GM18873 (cell line): ENCODE measurements around the gene NRXN3.

Experiments used
- ATAC-seq: cut with Tn5 transposase; IDR thresholded peaks from one replicate; pipeline ENCODE4 v1.9.1; 2021; ENCODE audit warnings: mild to moderate bottlenecking, moderate library complexity, moderate number of reproducible peaks; ENCODE audit not compliant: unreplicated experiment, low FRiP score

Gene NRXN3

GRCh38 chr14:79570648-79571047 lies 1400.5 kb downstream of the NRXN3 start:
- no peak for ATAC-seq

GRCh38 chr14:79571366-79571765 lies 1401.2 kb downstream of the NRXN3 start:
- no peak for ATAC-seq

GRCh38 chr14:79573486-79573885 lies 1403.3 kb downstream of the NRXN3 start:
- ATAC-seq: no peak

DNA sequence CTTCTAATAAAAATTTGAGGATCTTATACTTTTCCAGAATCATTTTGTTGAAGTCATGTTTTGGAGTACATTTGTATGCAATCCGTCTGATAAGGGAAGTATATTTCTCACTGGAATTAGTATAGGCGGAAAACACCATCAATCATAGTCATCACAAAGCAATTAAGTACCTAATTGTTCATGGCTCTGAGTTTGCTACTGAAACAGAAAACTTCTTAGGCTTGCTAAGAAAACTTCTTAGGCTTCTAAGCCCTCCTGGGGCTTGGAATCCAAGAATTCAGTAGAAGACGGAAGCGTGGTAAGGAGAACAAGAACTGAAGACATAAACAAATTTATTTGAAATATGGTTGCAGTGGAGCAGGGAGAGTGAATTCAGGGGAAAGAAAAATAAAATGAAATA lies 1404.9 kb downstream of the NRXN3 start:
- no peak for ATAC-seq

DNA sequence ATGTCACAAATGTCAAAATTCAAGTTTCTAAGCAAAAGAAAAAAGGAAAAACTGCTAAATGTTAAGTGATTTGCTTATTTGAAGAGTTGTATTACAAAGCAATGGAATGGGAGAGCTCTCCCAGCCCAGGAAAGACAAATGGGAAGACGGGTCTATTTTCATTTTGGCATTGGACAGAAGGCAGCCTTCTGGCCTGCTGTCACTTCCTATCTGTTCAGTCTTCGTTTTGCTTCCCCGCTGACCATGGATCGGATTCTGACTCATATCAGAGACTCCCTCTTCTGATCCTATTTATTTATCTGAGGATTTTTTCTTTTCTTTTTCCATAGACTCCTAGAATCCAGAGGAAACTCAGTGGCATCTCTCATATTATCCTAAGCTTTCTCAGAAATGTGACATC lies 1406.3 kb downstream of the NRXN3 start:
- ATAC-seq: no peak

GRCh38 chr14:79578470-79578869 lies 1408.3 kb downstream of the NRXN3 start:
- ATAC-seq: no peak

GRCh38 chr14:79580414-79580813 lies 1410.2 kb downstream of the NRXN3 start:
- no peak for ATAC-seq

GRCh38 chr14:79580906-79581305 lies 1410.7 kb downstream of the NRXN3 start:
- ATAC-seq: no peak

DNA sequence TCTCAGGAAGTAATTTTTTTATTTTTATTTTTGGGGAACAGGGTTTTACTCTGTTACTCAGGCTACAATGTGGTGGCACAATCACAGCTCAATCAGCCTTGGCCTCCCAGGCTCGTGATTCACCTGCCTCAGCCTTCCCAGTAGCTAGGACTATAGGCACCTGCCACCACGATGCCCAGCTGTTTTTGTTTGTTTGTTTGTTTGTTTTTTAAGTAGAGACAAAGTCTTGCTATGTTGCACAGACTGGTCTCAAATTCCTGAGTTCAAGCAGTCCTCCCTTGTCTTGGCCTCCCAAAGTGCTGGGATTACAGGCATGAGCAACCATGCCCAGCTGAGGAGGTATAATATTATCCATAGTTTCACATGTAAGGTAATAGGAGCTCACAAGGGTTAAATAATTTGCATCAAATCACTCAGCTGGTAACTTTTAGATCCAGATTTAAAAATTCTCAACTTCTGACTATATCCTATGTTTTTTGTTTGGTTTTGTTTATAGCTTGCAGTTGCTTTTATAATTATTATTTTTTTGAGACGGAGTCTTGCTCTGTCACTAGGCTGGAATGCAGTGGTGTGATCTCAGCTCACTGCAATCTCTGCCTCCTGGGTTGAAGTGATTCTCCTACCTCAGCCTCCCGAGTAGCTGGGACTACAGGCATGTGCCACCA lies 1411.9 kb downstream of the NRXN3 start:
- ATAC-seq: no peak

DNA sequence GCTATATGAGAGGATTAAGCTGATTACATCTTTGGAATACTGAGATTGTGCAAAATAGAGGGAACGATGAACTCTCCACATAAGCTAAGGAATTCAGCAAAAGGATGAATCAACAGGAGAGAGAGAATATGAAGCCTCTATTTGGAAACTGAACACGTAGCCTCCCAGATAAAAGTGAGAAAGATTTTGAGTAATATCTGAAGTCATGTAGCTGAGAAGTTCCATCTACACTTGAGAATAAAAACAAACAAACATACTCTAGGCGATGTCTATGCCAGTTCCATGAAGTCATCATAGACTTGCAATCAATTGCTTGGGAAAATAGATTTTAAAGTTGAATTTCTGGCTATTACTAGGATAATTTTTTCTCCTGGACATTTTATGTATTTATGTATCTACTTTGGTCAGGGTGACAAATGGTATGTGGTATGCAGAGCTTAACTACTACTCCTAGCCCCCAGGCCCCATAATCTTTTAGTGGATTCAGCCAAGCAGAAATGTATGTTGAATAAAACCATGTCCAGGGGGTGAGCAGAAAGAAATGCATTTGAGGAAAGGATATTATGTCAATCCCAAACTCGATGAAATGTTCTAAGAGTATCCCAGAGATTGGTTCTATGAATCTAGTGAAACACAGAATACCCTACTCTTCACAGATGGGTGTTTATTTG lies 1413.7 kb downstream of the NRXN3 start:
- no peak for ATAC-seq

DNA sequence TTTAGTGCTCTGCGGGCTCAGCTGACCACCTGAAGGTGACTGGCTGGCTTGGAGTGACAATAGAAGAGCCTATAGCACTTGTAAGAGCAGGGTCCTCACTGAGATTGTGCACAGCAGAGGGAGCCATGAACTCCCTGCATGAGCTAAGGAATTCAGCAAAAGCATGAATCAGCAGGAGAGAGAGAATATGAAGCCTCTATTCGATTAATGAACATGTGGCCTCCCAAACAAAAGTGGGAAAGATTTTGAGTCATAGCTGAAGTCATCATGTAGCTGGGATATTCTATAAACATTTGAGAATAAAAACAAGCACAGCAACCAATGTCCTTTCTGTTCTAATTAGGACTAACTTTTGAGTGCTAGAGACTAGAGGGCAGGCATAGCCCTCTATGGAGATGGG lies 1414.5 kb downstream of the NRXN3 start:
- ATAC-seq: no peak

DNA sequence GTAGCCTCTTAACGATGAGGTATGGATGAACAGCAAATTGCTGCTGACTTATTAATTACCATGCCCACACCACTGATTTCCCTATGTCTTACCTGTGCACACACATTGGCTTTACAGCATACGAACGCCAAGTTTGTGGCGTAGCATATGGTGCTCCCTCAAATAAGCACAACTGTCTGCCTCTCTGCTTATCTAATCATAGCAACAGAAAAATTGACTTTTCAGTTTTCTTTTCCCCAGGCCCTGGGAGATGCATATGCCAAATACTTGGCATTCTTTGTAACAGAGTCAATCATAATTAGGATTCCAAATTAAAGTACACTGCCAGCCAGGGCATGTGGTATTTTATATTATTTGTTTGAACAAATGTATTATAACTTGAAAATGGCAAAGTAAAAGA lies 1415.7 kb downstream of the NRXN3 start:
- no peak for ATAC-seq

DNA sequence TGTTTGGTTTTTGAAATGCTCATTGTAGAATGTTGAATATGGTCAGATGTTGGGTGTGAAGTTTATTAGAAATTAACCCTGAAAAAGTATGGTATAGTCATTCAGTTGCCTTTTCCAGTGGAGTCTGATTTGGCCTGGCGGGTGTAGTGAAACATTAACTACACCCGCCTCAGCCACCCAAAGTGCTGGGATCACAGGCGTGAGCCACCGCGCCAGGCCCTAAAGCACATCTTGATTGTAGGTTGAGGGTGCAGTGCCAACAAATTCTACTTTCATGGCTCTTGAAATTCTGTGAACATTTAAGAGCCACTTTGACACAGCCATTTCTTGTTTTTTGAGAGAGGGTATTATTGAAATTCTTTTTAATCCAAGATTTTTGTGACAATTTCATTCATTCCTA lies 1416.2 kb downstream of the NRXN3 start:
- ATAC-seq: no peak

DNA sequence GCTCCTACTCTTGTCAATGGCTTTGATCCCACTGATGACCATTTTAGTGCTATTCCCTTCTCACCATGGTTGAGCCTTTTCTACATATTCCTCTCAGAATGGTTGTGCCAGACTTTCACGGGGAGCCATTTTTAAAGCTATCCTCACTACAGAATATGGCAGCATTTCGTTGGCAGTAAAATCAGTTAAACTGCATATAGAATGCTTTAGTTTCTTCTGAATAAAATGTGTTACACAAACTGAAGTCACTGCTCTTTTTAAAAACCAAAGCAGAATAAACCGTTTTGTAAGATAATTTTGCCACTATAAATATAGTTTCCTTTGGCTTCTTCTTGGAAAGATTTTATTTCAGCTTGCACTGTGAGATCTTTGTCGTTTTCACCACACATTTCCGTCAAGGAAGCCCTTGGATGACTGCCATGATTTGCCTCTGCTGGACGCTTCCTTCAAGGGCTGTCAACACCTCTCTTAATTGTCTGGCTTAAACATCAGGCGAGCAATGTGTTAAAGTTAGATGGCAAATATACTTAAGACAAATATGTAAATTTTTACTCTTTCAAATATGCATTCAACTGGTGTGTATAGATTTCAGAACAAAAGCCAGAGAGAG lies 1416.9 kb downstream of the NRXN3 start:
- ATAC-seq: no peak

DNA sequence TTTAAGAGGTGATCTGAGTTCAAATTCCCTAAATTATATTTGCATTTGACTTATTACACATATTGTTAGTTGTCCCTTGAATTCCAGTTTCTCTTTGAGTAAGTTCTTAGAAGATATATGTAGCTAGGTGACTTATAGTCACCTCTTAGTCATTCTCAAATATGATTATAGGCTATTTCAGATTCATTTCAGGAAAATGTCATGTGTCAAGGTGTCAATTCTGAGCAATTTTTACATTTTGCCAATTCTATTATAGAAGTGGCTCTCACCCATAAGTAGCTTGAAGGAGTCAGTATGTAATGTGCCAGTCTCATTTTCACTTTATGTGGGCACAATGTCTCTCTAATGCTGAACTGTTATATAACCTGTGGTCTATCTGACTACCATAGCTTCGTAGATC lies 1417.7 kb downstream of the NRXN3 start:
- ATAC-seq: no peak

- ATAC-seq: no peak
These were observed 1418.2 kb downstream of the NRXN3 start for GRCh38 chr14:79588398-79588797.

DNA sequence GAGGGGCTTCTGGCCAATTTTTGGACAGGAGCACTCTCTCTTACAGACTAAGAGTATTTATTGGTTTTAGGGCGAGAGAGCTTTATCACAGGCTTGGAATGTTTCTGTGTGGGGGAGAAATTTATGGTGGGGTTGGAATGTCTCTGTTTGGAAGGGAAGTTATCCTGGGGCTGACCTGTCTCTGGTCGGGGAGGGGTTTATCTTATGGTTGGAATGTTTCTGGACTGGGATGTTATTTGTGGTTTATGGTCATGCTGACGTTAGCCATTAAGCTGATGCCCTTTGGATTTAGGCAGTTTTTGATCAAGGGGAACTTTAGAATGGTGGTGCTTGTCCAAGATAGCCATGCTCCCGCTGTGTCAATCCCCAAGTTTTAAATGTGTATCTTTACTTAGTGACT lies 1426.4 kb downstream of the NRXN3 start:
- no peak for ATAC-seq

- no peak for ATAC-seq
These were observed 1427.4 kb downstream of the NRXN3 start for GRCh38 chr14:79597566-79597965.

- ATAC-seq: no peak
These were observed 1428.2 kb downstream of the NRXN3 start for GRCh38 chr14:79598339-79598738.

GRCh38 chr14:79599239-79599638 lies 1429.1 kb downstream of the NRXN3 start:
- no peak for ATAC-seq

DNA sequence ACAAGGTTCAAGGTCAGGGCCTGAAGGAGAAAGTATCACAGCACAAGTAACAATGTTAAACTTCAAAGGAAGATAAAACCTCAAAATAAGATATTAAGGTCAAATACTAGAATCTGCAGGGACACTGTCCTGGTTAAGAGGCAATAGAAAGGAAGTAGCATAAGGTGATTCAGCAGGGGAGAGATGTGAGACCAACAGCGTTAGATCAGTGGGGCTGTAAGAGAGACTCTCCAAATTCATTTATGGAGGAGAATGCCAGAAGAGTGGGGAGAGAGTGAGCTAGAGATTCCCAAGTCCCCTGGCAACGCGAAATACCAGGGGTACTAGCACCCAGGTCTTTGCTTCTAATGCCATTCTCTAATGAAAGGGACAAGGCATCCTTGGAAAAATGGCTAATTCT lies 1430.2 kb downstream of the NRXN3 start:
- no peak for ATAC-seq

DNA sequence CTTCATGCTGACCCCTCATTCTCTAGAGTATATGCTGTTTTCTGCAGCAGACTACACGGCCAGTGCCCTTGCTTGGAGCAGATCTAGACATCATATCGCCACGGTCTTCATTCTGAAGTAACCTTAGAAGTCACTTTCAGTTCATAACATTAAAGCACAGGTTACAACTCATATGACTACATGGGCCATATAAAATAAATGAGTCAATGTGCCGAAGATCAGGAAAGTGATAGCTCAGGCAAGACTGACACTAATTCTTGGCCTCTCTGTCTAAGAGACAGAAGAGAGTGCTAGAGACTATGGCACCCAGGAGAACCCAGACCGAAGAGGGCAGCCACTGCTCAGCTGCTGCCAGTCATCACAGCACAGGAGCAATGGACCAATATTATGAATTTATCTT lies 1431.4 kb downstream of the NRXN3 start:
- ATAC-seq: no peak
